RPMI8226 (cell line): Measurements from ENCODE around the gene SLC1A4.
A peak's percentile ranks its signal among the peaks of the same experiment; 100 is the strongest.
"Not testable (repeated sequence)": the region's sequence is repeated elsewhere in the genome, so short reads cannot be mapped to it uniquely, and the experiment has no call there.

ENCODE experiments used
- DNase-seq: peaks from one replicate; pipeline ENCODE4 v3.0.0-alpha.2; 2015

Gene SLC1A4

GRCh38 chr2:64966839-64967238, 22.4 kb upstream of the SLC1A4 start:
- DNase-seq, result no peak

GRCh38 chr2:64967601-64968000, 21.6 kb upstream of the SLC1A4 start:
- DNase-seq, result no peak

DNA sequence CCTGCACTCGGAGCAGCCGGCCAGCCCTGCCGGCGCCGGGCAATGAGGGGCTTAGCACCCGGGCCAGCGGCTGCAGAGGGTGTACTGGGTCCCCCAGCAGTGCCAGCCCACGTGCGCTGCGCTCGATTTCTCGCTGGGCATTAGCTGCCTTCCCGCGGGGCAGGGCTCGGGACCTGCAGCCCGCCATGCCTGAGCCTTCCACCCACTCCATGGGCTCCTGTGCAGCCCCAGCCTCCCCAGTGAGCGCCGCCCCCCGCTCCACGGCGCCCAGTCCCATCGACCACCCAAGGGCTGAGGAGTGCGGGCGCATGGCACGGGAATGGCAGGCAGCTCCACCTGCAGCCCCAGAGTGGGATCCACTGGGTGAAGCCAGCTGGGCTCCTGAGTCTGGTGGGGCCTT, 20.1 kb upstream of the SLC1A4 start:
- not testable (repeated sequence) for DNase-seq

DNA sequence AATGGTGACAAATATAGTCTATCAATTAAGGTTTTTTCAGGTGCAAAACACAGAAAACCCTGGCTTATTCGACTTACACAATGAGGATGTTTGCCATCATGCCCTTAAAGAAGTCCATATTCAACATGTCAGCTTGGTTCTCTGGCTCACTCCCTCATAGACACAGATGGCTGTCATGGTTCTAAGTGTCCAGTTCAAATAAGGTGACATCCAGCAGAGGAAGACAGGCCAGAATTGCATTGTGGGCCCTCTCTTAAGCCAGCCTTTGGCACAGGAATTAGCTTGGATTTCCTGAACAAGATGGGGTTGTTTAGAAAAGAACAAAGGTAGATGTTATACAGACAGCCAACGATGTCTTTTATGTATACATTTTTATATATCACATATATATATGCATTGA, 18.7 kb upstream of the SLC1A4 start:
- DNase-seq, result no peak

DNA sequence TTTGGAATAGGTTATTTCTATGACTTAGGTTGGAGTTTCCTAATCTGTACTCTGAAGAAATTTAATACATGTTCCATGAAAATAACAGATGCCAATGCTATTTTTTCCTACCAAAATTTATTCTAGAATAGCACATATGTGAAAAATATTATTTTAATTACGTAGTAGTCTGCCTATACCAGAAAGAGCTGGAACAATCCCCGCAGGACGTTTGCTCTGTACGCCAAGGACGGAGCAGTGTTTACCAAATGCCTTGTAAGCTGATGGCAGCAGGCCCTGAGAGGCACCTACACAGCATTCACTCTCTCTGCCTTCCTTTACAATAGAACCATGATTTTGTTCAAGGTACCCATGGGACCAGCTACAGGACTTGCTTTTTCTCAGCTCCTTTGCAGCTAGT, 16.8 kb upstream of the SLC1A4 start:
- DNase-seq, result no peak

DNA sequence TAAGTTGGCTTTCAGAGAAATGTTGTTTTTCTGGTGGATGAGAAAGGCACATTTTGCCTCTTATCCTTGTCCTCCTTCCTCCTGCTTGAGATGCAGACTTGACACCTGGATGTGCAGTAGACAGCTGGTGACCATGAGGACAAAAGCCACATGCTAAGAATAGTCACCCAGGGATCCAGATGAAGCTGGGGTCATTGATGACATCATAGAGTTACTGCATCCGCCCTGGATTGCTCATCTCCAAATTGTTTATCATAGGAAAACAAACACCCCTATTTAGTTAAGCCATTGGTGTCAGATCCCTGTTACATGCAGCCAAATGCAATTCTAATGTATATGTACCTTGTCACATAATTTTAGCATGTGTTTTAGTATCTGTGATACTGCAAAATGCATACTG, 16.3 kb upstream of the SLC1A4 start:
- no peak for DNase-seq

GRCh38 chr2:64975232-64975821, 13.9 kb upstream of the SLC1A4 start:
- DNase-seq, result peak; percentile 90

- no peak for DNase-seq
These were observed 12.9 kb upstream of the SLC1A4 start for GRCh38 chr2:64976276-64976675.

GRCh38 chr2:64978514-64979268, 10.5 kb upstream of the SLC1A4 start:
- DNase-seq, result peak; percentile 36

- no peak for DNase-seq
These were observed 9.5 kb upstream of the SLC1A4 start for GRCh38 chr2:64979744-64980143.

DNA sequence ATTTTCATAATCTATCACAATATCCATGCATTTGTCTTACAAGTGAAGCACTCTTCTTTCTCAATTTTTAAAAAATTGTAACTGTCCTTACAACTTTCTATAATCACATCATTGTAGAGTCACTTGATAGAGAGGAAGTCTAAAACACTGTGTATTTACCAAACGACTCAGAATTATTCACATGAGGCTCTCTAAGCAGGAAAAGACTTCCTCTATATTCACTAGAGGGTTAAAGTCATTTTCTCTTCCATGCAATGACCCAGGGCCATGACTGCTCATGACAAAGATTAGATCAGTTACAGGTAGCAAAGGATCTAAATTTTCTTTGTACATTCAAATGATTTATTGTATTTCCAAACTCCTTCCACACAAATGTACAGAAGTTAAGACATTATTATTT, 9.0 kb upstream of the SLC1A4 start:
- DNase-seq, result no peak

DNA sequence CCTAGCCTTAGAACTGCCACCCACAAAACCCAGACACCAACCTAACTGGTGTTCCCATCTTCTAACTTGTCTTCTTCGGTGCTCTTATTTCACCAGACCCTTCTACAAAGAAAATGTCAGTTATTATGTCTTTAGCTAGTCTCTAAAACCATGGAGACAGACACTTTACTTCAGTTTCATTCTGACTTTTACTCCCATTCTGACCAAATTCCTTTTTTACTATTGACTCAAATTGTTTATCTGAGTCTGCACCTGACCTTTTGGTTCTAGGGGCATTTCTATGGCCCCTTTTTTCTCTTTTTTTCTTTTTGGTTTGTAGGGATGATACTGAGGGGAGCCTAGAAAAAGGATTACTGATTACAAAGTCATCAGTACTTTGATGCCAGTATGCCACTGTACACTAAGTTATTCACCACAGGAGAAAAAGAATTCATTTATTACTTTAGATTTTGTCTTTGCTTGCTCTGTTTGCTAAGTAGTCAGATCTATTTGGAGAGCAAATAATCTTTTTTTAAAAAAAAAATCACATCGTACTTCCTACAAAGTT, 6.8 kb upstream of the SLC1A4 start:
- DNase-seq, result no peak

DNA sequence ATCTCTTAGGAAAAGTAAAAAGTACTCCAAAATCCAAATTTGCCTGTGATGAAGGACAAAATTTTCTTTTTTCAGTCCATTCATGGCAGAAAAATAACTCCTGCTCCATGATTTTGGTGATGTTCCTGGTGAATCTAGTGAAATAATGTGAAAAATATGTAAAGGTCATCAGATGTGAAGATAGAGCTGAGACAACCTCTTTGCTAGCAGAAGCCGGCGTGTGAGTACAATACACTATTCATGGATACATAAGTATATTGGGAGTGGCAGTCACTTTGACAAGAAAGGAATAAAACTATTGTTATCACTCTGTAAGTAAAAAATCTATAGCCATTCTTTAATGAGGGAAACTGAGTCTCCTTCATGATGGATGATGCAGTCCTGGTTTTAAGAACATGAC, 6.3 kb upstream of the SLC1A4 start:
- DNase-seq, result no peak

GRCh38 chr2:64985447-64985846, 3.8 kb upstream of the SLC1A4 start:
- DNase-seq, result no peak

DNA sequence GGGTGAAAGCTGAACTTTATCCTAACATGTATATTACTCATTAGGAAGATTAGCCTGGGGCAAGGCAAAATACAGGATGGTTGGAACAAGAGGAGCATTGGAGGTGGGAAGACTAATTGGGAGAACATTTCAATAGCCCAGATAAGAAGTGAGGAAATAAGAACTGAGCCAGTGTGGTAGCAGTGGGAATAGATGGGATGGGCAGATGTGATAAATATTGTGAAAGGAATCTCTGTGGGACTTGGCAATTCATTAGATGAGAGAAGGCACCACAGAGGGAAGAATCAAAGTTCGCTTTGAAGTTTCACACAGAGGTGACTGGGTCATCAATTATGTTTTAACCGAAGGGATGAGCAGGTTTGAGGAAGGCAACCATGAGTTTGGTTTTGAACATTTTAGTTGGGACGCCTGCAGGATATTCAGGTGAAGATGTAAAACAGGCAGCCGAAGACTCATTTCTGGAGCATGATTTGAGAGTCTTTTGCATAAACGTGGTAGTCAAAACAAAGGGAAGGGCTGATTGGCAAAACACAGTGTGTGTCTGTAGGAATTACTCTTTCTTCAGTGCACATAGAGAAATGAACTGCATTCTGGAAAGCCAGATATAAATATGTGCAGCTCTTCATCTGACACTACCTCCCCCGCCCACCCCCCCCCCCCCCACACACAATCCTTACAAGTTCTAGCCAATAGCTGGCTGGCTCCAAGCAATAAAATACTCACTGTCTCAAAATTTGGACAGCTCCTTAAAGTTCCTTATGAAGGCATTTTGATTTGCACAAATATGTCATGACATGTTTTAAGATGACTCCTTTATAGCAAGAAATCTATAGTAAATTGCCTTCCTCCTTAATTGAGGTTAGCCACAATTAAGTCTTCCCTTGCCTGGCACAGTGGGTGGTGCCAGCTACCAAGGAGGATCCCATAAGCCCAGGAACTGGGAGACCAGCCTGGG, 1.9 kb upstream of the SLC1A4 start:
- peak; percentile 15 for DNase-seq

- DNase-seq, result no peak
These were observed 1.2 kb upstream of the SLC1A4 start for GRCh38 chr2:64987956-64988419.

DNA sequence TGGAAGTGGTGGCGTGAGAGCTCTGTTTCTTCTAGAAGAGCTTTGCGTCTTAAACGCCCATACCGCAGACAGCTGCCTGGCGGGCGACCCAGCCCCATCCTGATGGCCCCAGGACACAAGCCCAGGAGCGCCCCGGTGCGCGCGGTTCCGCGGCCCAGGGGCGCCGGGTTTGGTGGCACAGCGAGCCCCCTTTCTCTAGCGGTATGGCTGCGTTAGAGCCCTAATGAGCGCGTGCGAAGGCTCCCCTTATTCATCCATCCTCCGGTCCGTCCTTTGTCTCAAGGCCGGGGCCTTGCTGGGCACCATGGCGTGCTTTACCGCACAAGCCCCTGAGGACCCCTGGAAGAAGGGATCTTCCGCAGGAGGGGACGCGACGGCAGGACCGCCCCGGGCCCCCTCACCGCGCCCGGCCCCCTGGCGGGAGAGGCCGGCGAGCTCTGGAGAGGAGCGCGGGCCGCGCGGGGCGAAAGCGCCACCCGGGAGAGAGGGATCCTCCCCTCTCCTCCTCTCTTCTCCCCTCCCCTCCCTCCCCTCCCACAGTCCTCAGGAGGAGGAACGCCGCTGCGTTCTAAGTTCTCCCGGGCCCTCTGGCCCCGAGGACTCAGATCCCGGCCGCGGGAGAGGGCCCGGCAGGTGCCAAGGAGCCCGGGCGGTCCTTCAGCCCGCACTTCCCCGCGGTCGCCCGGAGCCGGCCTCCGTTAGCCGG, 626 bp upstream of the SLC1A4 start:
- DNase-seq, result peak; percentile 92

DNA sequence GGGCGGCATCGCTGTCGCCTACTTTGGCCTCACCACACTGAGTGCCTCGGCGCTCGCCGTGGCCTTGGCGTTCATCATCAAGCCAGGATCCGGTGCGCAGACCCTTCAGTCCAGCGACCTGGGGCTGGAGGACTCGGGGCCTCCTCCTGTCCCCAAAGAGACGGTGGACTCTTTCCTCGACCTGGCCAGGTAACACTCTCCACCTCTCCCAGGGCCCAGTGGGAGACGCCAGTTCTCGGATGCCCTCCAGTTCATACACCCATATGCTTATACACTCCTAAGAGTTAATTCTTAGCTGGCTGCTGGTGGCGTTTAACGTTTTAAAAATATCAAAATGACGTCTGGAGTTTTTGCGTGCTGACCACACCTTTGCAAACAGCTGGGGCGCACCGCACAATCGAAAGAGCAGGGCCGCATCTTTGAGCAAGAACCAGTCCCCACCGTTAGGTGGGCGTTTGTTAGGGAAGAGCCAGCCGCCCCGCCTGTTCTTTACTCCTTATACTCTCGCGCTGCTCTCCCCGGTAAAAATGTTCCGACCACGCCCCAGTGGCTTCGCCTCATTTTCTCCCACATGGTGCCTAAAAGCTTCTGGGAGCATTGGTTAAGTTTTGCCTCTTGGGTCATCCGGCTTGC, 899 bp downstream of the SLC1A4 start:
- peak; percentile 59 for DNase-seq

- DNase-seq, result peak; percentile 14
These were observed 1.7 kb downstream of the SLC1A4 start for GRCh38 chr2:64990876-64991275.

DNA sequence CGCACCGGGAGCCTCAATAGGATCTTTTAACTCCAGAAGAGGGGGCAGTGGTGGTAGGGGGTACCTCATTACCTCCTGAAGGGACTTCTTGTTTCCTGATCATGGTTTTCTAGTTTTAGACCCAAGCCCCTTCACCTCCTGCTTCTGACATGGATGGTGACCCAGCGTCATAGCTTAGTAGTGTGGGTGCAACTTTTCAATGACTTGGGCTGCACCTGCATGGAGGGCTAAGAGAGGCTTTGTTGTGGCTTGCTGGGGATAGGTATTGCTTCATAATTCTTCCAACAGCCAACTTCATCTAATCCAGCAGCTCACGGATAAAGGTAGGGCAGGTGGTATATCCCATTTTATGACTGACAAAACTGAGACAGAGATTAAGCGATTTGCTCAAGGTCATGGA, 3.0 kb downstream of the SLC1A4 start:
- peak; percentile 8 for DNase-seq

GRCh38 chr2:64992990-64993389, 3.8 kb downstream of the SLC1A4 start:
- DNase-seq, result peak; percentile 53

- no peak for DNase-seq
These were observed 5.8 kb downstream of the SLC1A4 start for GRCh38 chr2:64995041-64995440.
